ENCODE results near the gene SORCS2.

The SORCS2 gene

GRCh38 chr4:7518871-7519637 lies 326.7 kb downstream of the SORCS2 start:
- no peak for DNase-seq
- TF ChIP-seq GATA1 (IDR thresholded peaks at IDR 0.05; ENCODE audit: low read depth, low read length) (no peak), POLR2A (IDR thresholded peaks at IDR 0.05; ENCODE audit: low read length) (no peak)

- TF ChIP-seq GATA1 (IDR thresholded peaks at IDR 0.05; ENCODE audit: low read depth, low read length), result no peak
- DNase-seq, result no peak
These were observed 327.5 kb downstream of the SORCS2 start for GRCh38 chr4:7519638-7520376.

- no peak for TF ChIP-seq POLR2A (IDR thresholded peaks at IDR 0.05; ENCODE audit: low read length)
- no peak for DNase-seq
These were observed 329.3 kb downstream of the SORCS2 start for GRCh38 chr4:7521666-7522065.

GRCh38 chr4:7522452-7523220 lies 330.3 kb downstream of the SORCS2 start:
- no peak for DNase-seq
- no peak for TF ChIP-seq POLR2A (IDR thresholded peaks at IDR 0.05; ENCODE audit: low read length)
- no peak for TF ChIP-seq GATA1 (IDR thresholded peaks at IDR 0.05; ENCODE audit: low read depth, low read length)

- DNase-seq, result no peak
- TF ChIP-seq GATA1 (IDR thresholded peaks at IDR 0.05; ENCODE audit: low read depth, low read length), result no peak
- TF ChIP-seq POLR2A (IDR thresholded peaks at IDR 0.05; ENCODE audit: low read length), result no peak
These were observed 331.2 kb downstream of the SORCS2 start for GRCh38 chr4:7523526-7523925.

GRCh38 chr4:7524064-7524682 lies 331.8 kb downstream of the SORCS2 start:
- DNase-seq, result no peak
- TF ChIP-seq POLR2A (IDR thresholded peaks at IDR 0.05; ENCODE audit: low read length), result no peak
- no peak for TF ChIP-seq GATA1 (IDR thresholded peaks at IDR 0.05; ENCODE audit: low read depth, low read length)

GRCh38 chr4:7524843-7525242 lies 332.5 kb downstream of the SORCS2 start:
- DNase-seq, result no peak
- no peak for TF ChIP-seq POLR2A (IDR thresholded peaks at IDR 0.05; ENCODE audit: low read length)
- no peak for TF ChIP-seq GATA1 (IDR thresholded peaks at IDR 0.05; ENCODE audit: low read depth, low read length)

- TF ChIP-seq GATA1 (IDR thresholded peaks at IDR 0.05; ENCODE audit: low read depth, low read length), result no peak
- TF ChIP-seq POLR2A (IDR thresholded peaks at IDR 0.05; ENCODE audit: low read length), result no peak
- no peak for DNase-seq
These were observed 334.2 kb downstream of the SORCS2 start for GRCh38 chr4:7526491-7526890.

GRCh38 chr4:7526929-7527535 lies 334.7 kb downstream of the SORCS2 start:
- TF ChIP-seq GATA1 (IDR thresholded peaks at IDR 0.05; ENCODE audit: low read depth, low read length) (no peak), POLR2A (IDR thresholded peaks at IDR 0.05; ENCODE audit: low read length) (no peak)
- DNase-seq, result no peak

- TF ChIP-seq POLR2A (IDR thresholded peaks at IDR 0.05; ENCODE audit: low read length) (no peak), GATA1 (IDR thresholded peaks at IDR 0.05; ENCODE audit: low read depth, low read length) (no peak)
These were observed 337.2 kb downstream of the SORCS2 start for GRCh38 chr4:7529368-7530080.

GRCh38 chr4:7530082-7530481 lies 337.7 kb downstream of the SORCS2 start:
- no peak for DNase-seq
- TF ChIP-seq GATA1 (IDR thresholded peaks at IDR 0.05; ENCODE audit: low read depth, low read length) (no peak), POLR2A (IDR thresholded peaks at IDR 0.05; ENCODE audit: low read length) (no peak)

More at GRCh38 chr4:7529368-7530080, 337.2 kb downstream of the SORCS2 start:
- DNase-seq, result no peak

GRCh38 chr4:7530932-7531639 lies 338.7 kb downstream of the SORCS2 start:
- TF ChIP-seq POLR2A (IDR thresholded peaks at IDR 0.05; ENCODE audit: low read length) (no peak), GATA1 (IDR thresholded peaks at IDR 0.05; ENCODE audit: low read depth, low read length) (no peak)
- DNase-seq, result no peak
